HG03439 (cell line): ENCODE results near the gene FNDC3B.
A peak's percentile ranks its signal among the peaks of the same experiment; 100 is the strongest.

Source experiments
- ATAC-seq: cut with Tn5 transposase; IDR thresholded peaks from one replicate; pipeline ENCODE4 v1.9.1; 2021; ENCODE audit warnings: mild to moderate bottlenecking, moderate library complexity; ENCODE audit not compliant: unreplicated experiment

FNDC3B gene

DNA sequence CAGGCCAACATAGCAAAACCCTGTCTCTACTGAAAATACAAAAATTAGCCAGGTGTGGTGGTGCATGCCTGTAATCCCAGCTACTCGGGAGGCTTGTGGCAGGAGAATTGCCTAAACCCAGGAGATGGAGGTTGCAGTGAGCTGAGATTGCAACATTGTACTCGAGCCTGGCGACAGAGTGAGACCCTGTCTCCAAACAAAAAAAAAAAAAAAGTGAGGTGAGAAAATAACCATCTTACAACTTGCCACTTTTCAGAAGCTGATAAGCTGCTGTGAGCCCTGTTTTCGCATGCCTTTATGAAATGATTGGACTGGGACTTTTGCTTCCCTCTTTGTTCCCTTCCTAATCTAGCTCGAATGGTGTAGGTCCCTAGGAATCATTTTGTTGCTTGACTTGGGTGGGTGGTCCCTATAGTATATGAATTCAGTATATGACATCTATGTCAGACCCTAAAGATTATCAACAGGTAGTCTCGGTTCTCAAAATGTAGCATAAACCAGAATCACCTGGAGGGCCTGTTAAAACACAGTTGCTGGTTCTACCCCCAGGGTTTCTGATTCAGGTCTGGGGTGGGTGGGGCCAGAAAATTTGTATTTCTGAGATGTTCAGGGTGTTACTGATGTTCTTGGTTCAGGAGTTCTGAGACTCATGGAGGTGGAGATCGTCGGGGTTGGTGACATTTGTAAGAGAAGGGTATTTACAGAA lies 107.9 kb downstream of the FNDC3B start:
- no peak for ATAC-seq

- ATAC-seq, result no peak
Observed at GRCh38 chr3:172148241-172148640, 108.9 kb downstream of the FNDC3B start.

DNA sequence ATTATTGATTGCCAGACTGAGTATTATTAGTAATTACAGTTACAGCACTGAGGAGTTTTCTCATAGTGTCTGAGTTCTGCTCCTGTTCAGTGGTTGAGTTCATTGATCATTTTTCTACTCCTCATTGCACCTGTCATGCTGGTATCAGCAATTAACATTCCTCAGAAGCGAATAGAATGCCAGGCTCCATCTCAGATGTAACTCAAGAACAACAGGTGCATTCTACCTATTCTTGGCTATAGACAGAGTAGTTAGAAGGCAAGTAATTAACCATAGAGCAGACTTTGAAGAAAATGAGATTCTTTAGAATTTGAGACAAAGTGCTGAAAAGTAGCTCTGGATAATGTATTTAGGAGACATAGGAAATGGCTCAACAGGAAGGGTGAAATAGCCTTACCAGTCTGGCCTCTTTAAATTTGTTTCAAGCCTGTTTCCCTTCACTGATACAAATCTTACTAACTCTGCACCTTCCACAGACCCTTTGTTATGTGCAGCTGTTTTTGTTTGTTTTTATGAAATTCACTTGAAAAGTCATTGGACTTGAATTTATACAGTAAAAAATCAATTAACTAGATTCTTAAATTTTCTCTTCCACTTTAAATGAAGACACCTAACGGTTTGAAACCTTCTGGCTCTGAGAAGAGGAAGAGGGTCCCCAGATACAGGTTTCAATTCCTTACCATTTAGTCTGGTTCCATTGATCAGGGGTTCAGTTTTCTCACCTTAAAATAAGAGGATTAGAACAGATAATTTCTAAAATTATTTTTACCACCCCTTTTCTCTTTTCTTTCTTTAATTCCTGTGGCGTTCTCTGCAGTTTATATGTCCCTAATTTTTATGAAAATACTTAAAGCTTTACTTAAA lies 109.6 kb downstream of the FNDC3B start:
- no peak for ATAC-seq

DNA sequence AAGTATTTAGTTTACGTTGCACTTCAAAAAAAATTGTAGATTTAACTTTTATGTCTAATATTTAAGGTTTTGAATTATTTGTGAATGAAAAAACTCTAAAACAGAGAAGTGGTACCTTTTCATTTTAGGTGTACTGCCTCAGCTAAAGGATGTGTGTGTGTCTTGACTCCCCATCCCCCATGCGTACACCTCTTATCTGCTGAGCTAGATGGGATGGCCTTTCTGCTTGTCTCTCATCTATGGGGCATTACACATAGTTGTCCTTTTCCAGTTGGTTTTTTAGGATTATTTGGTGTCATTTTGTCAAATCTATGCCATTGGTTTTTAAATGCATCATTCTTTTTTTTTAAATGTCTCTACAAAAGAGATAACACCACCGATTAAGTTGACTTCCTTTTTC lies 110.9 kb downstream of the FNDC3B start:
- ATAC-seq, result no peak

DNA sequence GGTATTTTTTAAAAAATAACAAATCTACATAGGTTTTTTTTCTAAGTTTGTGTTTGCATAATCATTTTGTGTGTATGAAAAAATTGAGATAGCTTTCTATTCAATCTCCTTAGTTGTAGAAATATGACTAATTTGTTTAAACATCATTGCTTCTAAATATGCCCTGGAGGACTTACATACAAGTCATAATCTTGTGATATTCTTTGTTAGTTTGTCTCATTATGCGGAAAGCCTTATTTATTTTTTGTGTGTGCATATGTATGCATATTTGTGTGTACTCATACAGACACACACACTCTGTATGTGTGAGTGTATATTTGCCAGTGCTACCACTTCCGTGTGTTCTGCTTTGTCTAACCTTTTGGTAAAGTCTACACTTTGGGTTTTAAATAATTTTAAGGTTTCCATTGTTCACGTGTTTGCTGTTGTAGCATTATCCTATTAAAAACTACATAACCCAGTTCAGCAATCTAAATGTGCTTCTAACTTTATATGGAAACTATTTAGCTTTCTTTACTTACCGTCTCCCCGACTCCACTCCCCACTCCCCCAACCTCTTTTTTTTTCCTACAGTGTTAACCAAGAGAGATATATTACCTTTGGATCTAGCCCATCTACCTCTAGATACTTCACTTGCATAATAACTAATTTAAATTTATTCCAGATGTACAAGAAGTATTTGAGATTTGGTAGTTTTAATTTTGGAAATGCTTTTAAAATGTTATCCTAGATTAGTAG lies 111.7 kb downstream of the FNDC3B start:
- no peak for ATAC-seq

- ATAC-seq, result no peak
Observed at GRCh38 chr3:172151651-172152649, 112.6 kb downstream of the FNDC3B start.

DNA sequence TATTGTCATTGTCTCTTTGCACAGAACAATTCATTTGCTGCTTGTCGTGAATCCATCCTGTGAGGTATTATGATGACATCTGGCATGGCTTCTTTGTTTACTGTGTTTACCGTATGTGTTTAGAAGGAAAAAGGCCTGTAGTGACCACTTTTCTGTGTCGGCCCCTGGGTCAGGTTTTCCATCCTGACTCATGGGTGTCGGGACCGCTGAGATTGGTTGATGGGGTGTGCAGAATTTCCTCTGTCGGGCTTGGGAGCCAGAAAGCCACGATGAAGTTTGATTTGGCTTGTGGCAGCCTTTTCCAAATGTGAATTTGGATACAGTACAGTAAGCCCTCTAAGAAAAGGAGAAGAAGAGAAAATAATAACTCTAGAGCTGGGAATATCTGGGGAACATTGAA lies 113.5 kb downstream of the FNDC3B start:
- no peak for ATAC-seq

- no peak for ATAC-seq
Observed at GRCh38 chr3:172153335-172153861, 114.0 kb downstream of the FNDC3B start.

DNA sequence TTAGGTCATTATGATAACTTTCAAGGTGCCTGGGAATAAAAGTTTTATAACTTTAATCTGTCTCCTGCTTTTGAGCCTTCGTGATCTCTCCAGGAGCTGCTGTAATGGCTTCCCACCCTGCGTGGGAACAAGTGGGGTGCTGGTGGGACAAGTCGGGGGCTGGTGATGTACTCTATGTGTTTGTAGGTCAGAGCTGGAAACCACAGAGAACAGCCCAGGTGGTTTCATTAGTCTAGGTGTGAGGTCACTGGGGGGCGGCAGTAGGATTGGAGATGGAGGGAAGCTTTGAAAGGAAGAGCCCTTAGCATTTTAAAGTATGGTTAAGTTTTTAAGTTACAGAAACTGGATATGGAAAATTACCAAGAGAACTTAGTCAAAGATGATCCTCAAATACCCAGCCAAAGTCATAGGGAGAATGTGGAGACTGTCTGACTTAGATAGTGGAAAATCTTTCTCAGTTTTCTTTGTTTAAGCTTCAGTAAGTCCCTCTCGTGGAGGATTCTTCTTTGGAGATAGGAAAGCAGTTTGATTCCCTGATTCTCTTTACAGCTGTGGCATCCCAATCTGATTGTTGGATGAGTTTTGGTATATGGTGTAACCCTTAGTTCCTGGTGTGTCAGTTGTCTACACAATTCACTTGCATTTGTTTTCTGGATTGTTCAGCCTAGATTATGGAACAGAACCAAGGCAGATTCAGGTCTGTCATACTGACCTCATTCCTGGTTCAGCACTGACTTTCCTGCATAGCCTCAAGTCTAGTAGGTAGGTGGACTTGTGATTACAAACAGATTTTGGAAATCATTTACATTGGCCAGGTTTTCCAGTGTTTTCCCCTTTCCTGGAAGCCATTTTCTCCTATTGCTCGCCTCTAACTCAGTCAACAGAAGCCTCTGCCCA lies 115.6 kb downstream of the FNDC3B start:
- ATAC-seq, result peak; percentile 82

- no peak for ATAC-seq
Observed at GRCh38 chr3:172155897-172156585, 116.7 kb downstream of the FNDC3B start.

DNA sequence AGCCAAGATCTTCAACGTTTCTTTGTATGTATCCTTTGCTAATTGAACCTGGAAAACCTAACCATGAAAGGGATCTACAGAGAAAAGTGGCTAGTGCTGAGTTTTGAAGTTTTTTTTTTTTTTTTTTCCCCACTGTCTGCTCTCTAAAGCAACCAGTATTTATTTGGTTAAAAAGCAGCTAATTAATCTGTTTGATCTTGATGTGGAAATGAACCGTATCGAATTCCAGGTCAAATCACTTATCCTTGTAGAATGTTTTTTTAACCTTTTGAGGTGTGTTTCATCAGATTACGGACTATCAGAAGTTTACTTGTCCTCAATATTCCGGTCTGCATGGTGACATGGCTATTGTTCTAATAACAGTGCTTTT lies 117.2 kb downstream of the FNDC3B start:
- ATAC-seq, result no peak

- ATAC-seq, result no peak
Observed at GRCh38 chr3:172157564-172158258, 118.3 kb downstream of the FNDC3B start.

GRCh38 chr3:172158741-172159140 lies 119.4 kb downstream of the FNDC3B start:
- no peak for ATAC-seq

- ATAC-seq, result no peak
Observed at GRCh38 chr3:172159376-172159775, 120.0 kb downstream of the FNDC3B start.

GRCh38 chr3:172159962-172160538 lies 120.7 kb downstream of the FNDC3B start:
- ATAC-seq, result no peak

- no peak for ATAC-seq
Observed at GRCh38 chr3:172161133-172161789, 121.9 kb downstream of the FNDC3B start.

- no peak for ATAC-seq
Observed at GRCh38 chr3:172161959-172162358, 122.6 kb downstream of the FNDC3B start.
